Measurements from ENCODE around the gene PRND.
A peak's percentile ranks its signal among the peaks of the same experiment; 100 is the strongest.

Gene PRND

GRCh38 chr20:4773736-4774135, 52.0 kb downstream of the PRND start:
- Histone ChIP-seq H3K4me3 (ENCODE audit: low read length in 2 of 2) (no peak overlapping the region), H4K91ac (ENCODE audit: low read depth, low read length, poor library complexity) (no peak overlapping the region), H3K9ac (ENCODE audit: low read depth, low read length, poor library complexity) (no peak overlapping the region), H2BK15ac (ENCODE audit: low read length) (peak overlapping the region; percentile 39), H2AK5ac (ENCODE audit: low read depth, low read length) (no peak overlapping the region), H2BK5ac (ENCODE audit: low read length) (no peak overlapping the region), H3K9me3 (replicated peaks in 1 of 2; ENCODE audit: control insufficient read depth in 2 of 2, insufficient read depth in 1 of 2, low read depth in 1 of 2, low read length in 2 of 2) (peaks cover 6 to 16% of the 10 kb centered on the region in 2 donors), H2BK120ac (ENCODE audit: low read depth, low read length) (no peak overlapping the region), H3K14ac (ENCODE audit: low read length) (no peak overlapping the region), H3K18ac (ENCODE audit: low read length) (no peak overlapping the region), H3K36me3 (replicated peaks in 1 of 2; ENCODE audit: control insufficient read depth in 2 of 2, insufficient read depth in 2 of 2, low read length in 2 of 2) (no peaks in the 10 kb centered on the region), H2BK12ac (ENCODE audit: low read length) (no peak overlapping the region), H2AFZ (ENCODE audit: low read length) (no peak overlapping the region), H3K4me2 (ENCODE audit: insufficient read depth, low read length, poor library complexity, severe bottlenecking) (no peak overlapping the region), H3K79me1 (ENCODE audit: low read depth, low read length) (no peaks in the 10 kb centered on the region), H3K4me1 (ENCODE audit: control insufficient read depth in 2 of 2, insufficient read depth in 1 of 2, low read depth in 1 of 2, low read length in 2 of 2) (no peaks in the 10 kb centered on the region), H3K27me3 (ENCODE audit: control insufficient read depth in 3 of 3, insufficient read depth in 3 of 3, low read depth in 1 of 3, low read length in 3 of 3) (peaks cover 0 to 3% (median 0%) of the 10 kb centered on the region in 3 experiments), H4K8ac (ENCODE audit: low read depth, low read length) (no peak overlapping the region), H3K4ac (ENCODE audit: low read length) (no peak overlapping the region), H3K23ac (ENCODE audit: low read depth, low read length, poor library complexity) (no peak overlapping the region), H3K27ac (replicated peaks; ENCODE audit: low read length) (no peak overlapping the region)
- no CpG with 5 or more reads among the region's 5 CpGs for WGBS, 2 donors (ENCODE audit: extremely low coverage in 2 of 2, insufficient read length in 2 of 2, insufficient replicate concordance in 1 of 2)
- no peak for DNase-seq (ENCODE audit: low spot score)

- Histone ChIP-seq H4K91ac (ENCODE audit: low read depth, low read length, poor library complexity) (no peak overlapping the region), H2AFZ (ENCODE audit: low read length) (no peak overlapping the region), H3K27ac (replicated peaks; ENCODE audit: low read length) (no peak overlapping the region), H3K23ac (ENCODE audit: low read depth, low read length, poor library complexity) (no peak overlapping the region), H2BK120ac (ENCODE audit: low read depth, low read length) (no peak overlapping the region), H3K27me3 (ENCODE audit: control insufficient read depth in 3 of 3, insufficient read depth in 3 of 3, low read depth in 1 of 3, low read length in 3 of 3) (peaks cover 0 to 3% (median 0%) of the 10 kb centered on the region in 3 experiments), H3K4me1 (ENCODE audit: control insufficient read depth in 2 of 2, insufficient read depth in 1 of 2, low read depth in 1 of 2, low read length in 2 of 2) (no peaks in the 10 kb centered on the region), H3K14ac (ENCODE audit: low read length) (no peak overlapping the region), H3K4ac (ENCODE audit: low read length) (no peak overlapping the region), H3K9ac (ENCODE audit: low read depth, low read length, poor library complexity) (no peak overlapping the region), H3K4me3 (ENCODE audit: low read length in 2 of 2) (no peak overlapping the region), H2BK15ac (ENCODE audit: low read length) (no peak overlapping the region), H4K8ac (ENCODE audit: low read depth, low read length) (no peak overlapping the region), H3K4me2 (ENCODE audit: insufficient read depth, low read length, poor library complexity, severe bottlenecking) (no peak overlapping the region), H3K18ac (ENCODE audit: low read length) (no peak overlapping the region), H2AK5ac (ENCODE audit: low read depth, low read length) (no peak overlapping the region), H3K9me3 (replicated peaks in 1 of 2; ENCODE audit: control insufficient read depth in 2 of 2, insufficient read depth in 1 of 2, low read depth in 1 of 2, low read length in 2 of 2) (peaks cover 6 to 16% of the 10 kb centered on the region in 2 donors), H2BK5ac (ENCODE audit: low read length) (no peak overlapping the region), H2BK12ac (ENCODE audit: low read length) (no peak overlapping the region), H3K79me1 (ENCODE audit: low read depth, low read length) (no peaks in the 10 kb centered on the region), H3K36me3 (replicated peaks in 1 of 2; ENCODE audit: control insufficient read depth in 2 of 2, insufficient read depth in 2 of 2, low read length in 2 of 2) (no peaks in the 10 kb centered on the region)
- no CpG with 5 or more reads among the region's 4 CpGs for WGBS, 2 donors (ENCODE audit: extremely low coverage in 2 of 2, insufficient read length in 2 of 2, insufficient replicate concordance in 1 of 2)
- DNase-seq (ENCODE audit: low spot score) = no peak
Observed at GRCh38 chr20:4774207-4774606, 52.5 kb downstream of the PRND start.

- no peak overlapping the region for H3K4me3 ChIP-seq (ENCODE audit: low read length in 2 of 2)
- H3K27me3 ChIP-seq (ENCODE audit: control insufficient read depth in 3 of 3, insufficient read depth in 3 of 3, low read depth in 1 of 3, low read length in 3 of 3) = no peaks in the 10 kb centered on the region
- H2AFZ ChIP-seq (ENCODE audit: low read length) = no peak overlapping the region
- H3K79me1 ChIP-seq (ENCODE audit: low read depth, low read length) = no peaks in the 10 kb centered on the region
- no CpG with 5 or more reads among the region's 21 CpGs for WGBS, 2 donors (ENCODE audit: extremely low coverage in 2 of 2, insufficient read length in 2 of 2, insufficient replicate concordance in 1 of 2)
- DNase-seq (ENCODE audit: low spot score) = no peak
- H2BK120ac ChIP-seq (ENCODE audit: low read depth, low read length) = no peak overlapping the region
- no peak overlapping the region for H2AK5ac ChIP-seq (ENCODE audit: low read depth, low read length)
- no peak overlapping the region for H2BK15ac ChIP-seq (ENCODE audit: low read length)
- no peak overlapping the region for H2BK5ac ChIP-seq (ENCODE audit: low read length)
- H2BK12ac ChIP-seq (ENCODE audit: low read length) = no peak overlapping the region
- H3K23ac ChIP-seq (ENCODE audit: low read depth, low read length, poor library complexity) = no peak overlapping the region
- no peak overlapping the region for H4K8ac ChIP-seq (ENCODE audit: low read depth, low read length)
- no peak overlapping the region for H3K18ac ChIP-seq (ENCODE audit: low read length)
- no peak overlapping the region for H3K4ac ChIP-seq (ENCODE audit: low read length)
- H3K36me3 ChIP-seq (replicated peaks in 1 of 2; ENCODE audit: control insufficient read depth in 2 of 2, insufficient read depth in 2 of 2, low read length in 2 of 2) = peaks cover 0 to 4% of the 10 kb centered on the region in 2 donors
- no peak overlapping the region for H3K9ac ChIP-seq (ENCODE audit: low read depth, low read length, poor library complexity)
- no peak overlapping the region for H4K91ac ChIP-seq (ENCODE audit: low read depth, low read length, poor library complexity)
- no peak overlapping the region for H3K14ac ChIP-seq (ENCODE audit: low read length)
- H3K9me3 ChIP-seq (replicated peaks in 1 of 2; ENCODE audit: control insufficient read depth in 2 of 2, insufficient read depth in 1 of 2, low read depth in 1 of 2, low read length in 2 of 2) = peaks cover 6 to 16% of the 10 kb centered on the region in 2 donors
- no peak overlapping the region for H3K4me2 ChIP-seq (ENCODE audit: insufficient read depth, low read length, poor library complexity, severe bottlenecking)
- H3K27ac ChIP-seq (replicated peaks; ENCODE audit: low read length) = no peak overlapping the region
- no peaks in the 10 kb centered on the region for H3K4me1 ChIP-seq (ENCODE audit: control insufficient read depth in 2 of 2, insufficient read depth in 1 of 2, low read depth in 1 of 2, low read length in 2 of 2)
Observed at GRCh38 chr20:4775322-4776078, 53.8 kb downstream of the PRND start.

GRCh38 chr20:4776079-4776630, 54.4 kb downstream of the PRND start:
- DNase-seq (ENCODE audit: low spot score) = no peak
- H3K4me3 ChIP-seq (ENCODE audit: low read length in 2 of 2) = peak overlapping the region in 1 of 2 donors; percentile 18
- no peak overlapping the region for H4K91ac ChIP-seq (ENCODE audit: low read depth, low read length, poor library complexity)
- no peak overlapping the region for H3K23ac ChIP-seq (ENCODE audit: low read depth, low read length, poor library complexity)
- peak overlapping the region; percentile 13 for H3K18ac ChIP-seq (ENCODE audit: low read length)
- H3K36me3 ChIP-seq (replicated peaks in 1 of 2; ENCODE audit: control insufficient read depth in 2 of 2, insufficient read depth in 2 of 2, low read length in 2 of 2) = peaks cover 0 to 10% of the 10 kb centered on the region in 2 donors
- no peak overlapping the region for H2BK12ac ChIP-seq (ENCODE audit: low read length)
- no peaks in the 10 kb centered on the region for H3K4me1 ChIP-seq (ENCODE audit: control insufficient read depth in 2 of 2, insufficient read depth in 1 of 2, low read depth in 1 of 2, low read length in 2 of 2)
- H2AFZ ChIP-seq (ENCODE audit: low read length) = no peak overlapping the region
- peak overlapping the region; percentile 12 for H3K14ac ChIP-seq (ENCODE audit: low read length)
- H3K27ac ChIP-seq (replicated peaks; ENCODE audit: low read length) = no peak overlapping the region
- no peak overlapping the region for H2BK120ac ChIP-seq (ENCODE audit: low read depth, low read length)
- peaks cover 6 to 16% of the 10 kb centered on the region in 2 donors for H3K9me3 ChIP-seq (replicated peaks in 1 of 2; ENCODE audit: control insufficient read depth in 2 of 2, insufficient read depth in 1 of 2, low read depth in 1 of 2, low read length in 2 of 2)
- H2BK15ac ChIP-seq (ENCODE audit: low read length) = no peak overlapping the region
- no CpG with 5 or more reads among the region's 14 CpGs for WGBS, 2 donors (ENCODE audit: extremely low coverage in 2 of 2, insufficient read length in 2 of 2, insufficient replicate concordance in 1 of 2)
- no peak overlapping the region for H2BK5ac ChIP-seq (ENCODE audit: low read length)
- no peaks in the 10 kb centered on the region for H3K27me3 ChIP-seq (ENCODE audit: control insufficient read depth in 3 of 3, insufficient read depth in 3 of 3, low read depth in 1 of 3, low read length in 3 of 3)
- no peaks in the 10 kb centered on the region for H3K79me1 ChIP-seq (ENCODE audit: low read depth, low read length)
- H3K4me2 ChIP-seq (ENCODE audit: insufficient read depth, low read length, poor library complexity, severe bottlenecking) = no peak overlapping the region
- no peak overlapping the region for H2AK5ac ChIP-seq (ENCODE audit: low read depth, low read length)
- no peak overlapping the region for H3K9ac ChIP-seq (ENCODE audit: low read depth, low read length, poor library complexity)
- no peak overlapping the region for H4K8ac ChIP-seq (ENCODE audit: low read depth, low read length)
- H3K4ac ChIP-seq (ENCODE audit: low read length) = no peak overlapping the region

Data from neuronal stem cell (in vitro differentiated cells).